Duodenal mucosa (tissue), 2 donors: ENCODE data around the gene DNAJC4.

ENCODE experiments used
- H3K27ac ChIP-seq: one replicate; pipeline ENCODE4 v1.7.0; 2013; ENCODE audit warnings: low read depth, low read length
- H3K27me3 ChIP-seq, 2 donors: one replicate each; pipeline ENCODE4 v1.7.0; 2013; ENCODE audit warnings: low read length in 2 of 2, control low read depth in 1 of 2; ENCODE audit not compliant: insufficient read depth in 2 of 2, control insufficient read depth in 1 of 2
- H3K36me3 ChIP-seq, 2 donors: one replicate each; pipeline ENCODE4 v1.7.0; 2013; ENCODE audit warnings: low read length in 2 of 2, control low read depth in 1 of 2; ENCODE audit not compliant: insufficient read depth in 2 of 2, control insufficient read depth in 1 of 2
- H3K4me1 ChIP-seq, 2 donors: one replicate each; pipeline ENCODE4 v1.7.0; 2013; ENCODE audit warnings: low read length in 2 of 2, control low read depth in 1 of 2; ENCODE audit not compliant: insufficient read depth in 2 of 2, control insufficient read depth in 1 of 2
- H3K4me3 ChIP-seq, 2 donors: one replicate each; pipeline ENCODE4 v1.7.0; 2013; ENCODE audit warnings: low read length in 2 of 2, low read depth in 1 of 2
- H3K9ac ChIP-seq, 2 donors: one replicate each; pipeline ENCODE4 v1.7.0; 2013; ENCODE audit warnings: low read length in 2 of 2, low read depth in 1 of 2
- H3K9me3 ChIP-seq, 2 donors: one replicate each; pipeline ENCODE4 v1.7.0; 2013; ENCODE audit warnings: low read length in 2 of 2, control low read depth in 1 of 2; ENCODE audit not compliant: control insufficient read depth in 1 of 2

The DNAJC4 gene

GRCh38 chr11:64229090-64229743 lies 1.1 kb upstream of the DNAJC4 start:
- Histone ChIP-seq H3K9me3 (no peaks in the 10 kb centered on the region), H3K4me3 (peak overlapping the region; percentile 83 to 86), H3K4me1 (peaks cover 44 to 66% of the 10 kb centered on the region in 2 donors), H3K9ac (peak overlapping the region; percentile 66 to 90), H3K36me3 (peaks cover 0 to 2% of the 10 kb centered on the region in 2 donors), H3K27ac (no peak overlapping the region), H3K27me3 (no peaks in the 10 kb centered on the region)

- no peaks in the 10 kb centered on the region for H3K27me3 ChIP-seq
- H3K4me1 ChIP-seq = peaks cover 43 to 62% of the 10 kb centered on the region in 2 donors
- H3K9ac ChIP-seq = peak overlapping the region; percentile 66 to 90
- H3K36me3 ChIP-seq = no peaks in the 10 kb centered on the region
- no peaks in the 10 kb centered on the region for H3K9me3 ChIP-seq
- peak overlapping the region; percentile 84 for H3K27ac ChIP-seq
- H3K4me3 ChIP-seq = peak overlapping the region; percentile 83 to 86
These were observed 591 bp upstream of the DNAJC4 start for GRCh38 chr11:64229744-64230170.

- Histone ChIP-seq H3K4me1 (peaks cover 46 to 61% of the 10 kb centered on the region in 2 donors), H3K27ac (peak overlapping the region; percentile 84), H3K9me3 (no peaks in the 10 kb centered on the region), H3K4me3 (peak overlapping the region; percentile 83 to 86), H3K9ac (peak overlapping the region; percentile 90 to 92), H3K27me3 (no peaks in the 10 kb centered on the region), H3K36me3 (no peaks in the 10 kb centered on the region)
These were observed 627 bp downstream of the DNAJC4 start for GRCh38 chr11:64230985-64231365.

GRCh38 chr11:64231546-64231945 lies 1.2 kb downstream of the DNAJC4 start:
- H3K27ac ChIP-seq = no peak overlapping the region
- H3K36me3 ChIP-seq = no peaks in the 10 kb centered on the region
- H3K9me3 ChIP-seq = no peaks in the 10 kb centered on the region
- peaks cover 46 to 58% of the 10 kb centered on the region in 2 donors for H3K4me1 ChIP-seq
- no peak overlapping the region for H3K9ac ChIP-seq
- no peaks in the 10 kb centered on the region for H3K27me3 ChIP-seq
- no peak overlapping the region for H3K4me3 ChIP-seq

- Histone ChIP-seq H3K27me3 (no peaks in the 10 kb centered on the region), H3K4me3 (no peak overlapping the region), H3K4me1 (peaks cover 46 to 50% of the 10 kb centered on the region in 2 donors), H3K9me3 (no peaks in the 10 kb centered on the region), H3K9ac (no peak overlapping the region), H3K36me3 (no peaks in the 10 kb centered on the region), H3K27ac (no peak overlapping the region)
These were observed 2.0 kb downstream of the DNAJC4 start for GRCh38 chr11:64232182-64232966.

- no peak overlapping the region for H3K9ac ChIP-seq
- peaks cover 0 to 3% of the 10 kb centered on the region in 2 donors for H3K36me3 ChIP-seq
- H3K4me1 ChIP-seq = peaks cover 49 to 54% of the 10 kb centered on the region in 2 donors
- H3K4me3 ChIP-seq = no peak overlapping the region
- H3K9me3 ChIP-seq = no peaks in the 10 kb centered on the region
- no peaks in the 10 kb centered on the region for H3K27me3 ChIP-seq
- H3K27ac ChIP-seq = no peak overlapping the region
These were observed 2.6 kb downstream of the DNAJC4 start for GRCh38 chr11:64232967-64233315.

GRCh38 chr11:64233913-64234586 lies 3.7 kb downstream of the DNAJC4 start, which contains the start of gene VEGFB:
TSS of gene VEGFB (plus strand) at chr11:64234584. CDS start at chr11:64234834, 250 bp downstream.
- H3K9ac ChIP-seq = peak within 1 kb of the TSS; percentile 66 to 75
- H3K4me1 ChIP-seq = peaks cover 58 to 59% of the 10 kb centered on the region in 2 donors
- no peaks in the 10 kb centered on the region for H3K9me3 ChIP-seq
- peak within 1 kb of the TSS; percentile 62 for H3K27ac ChIP-seq
- no peaks in the 10 kb centered on the region for H3K27me3 ChIP-seq
- peaks cover 0 to 5% of the 10 kb centered on the region in 2 donors for H3K36me3 ChIP-seq
- H3K4me3 ChIP-seq = peak within 1 kb of the TSS; percentile 61 to 82

- Histone ChIP-seq H3K36me3 (peaks cover 0 to 5% of the 10 kb centered on the region in 2 donors), H3K9me3 (no peaks in the 10 kb centered on the region), H3K9ac (peak overlapping the region; percentile 25 to 31), H3K4me1 (peaks cover 57% of the 10 kb centered on the region in 2 donors), H3K4me3 (peak overlapping the region; percentile 59 to 82), H3K27ac (peak overlapping the region; percentile 62), H3K27me3 (no peaks in the 10 kb centered on the region)
These were observed 4.5 kb downstream of the DNAJC4 start for GRCh38 chr11:64234647-64235379.

- peaks cover 61 to 62% of the 10 kb centered on the region in 2 donors for H3K4me1 ChIP-seq
- H3K36me3 ChIP-seq = peaks cover 0 to 5% of the 10 kb centered on the region in 2 donors
- peak overlapping the region; percentile 25 to 31 for H3K9ac ChIP-seq
- H3K27ac ChIP-seq = no peak overlapping the region
- no peaks in the 10 kb centered on the region for H3K27me3 ChIP-seq
- peak overlapping the region; percentile 59 to 82 for H3K4me3 ChIP-seq
- no peaks in the 10 kb centered on the region for H3K9me3 ChIP-seq
These were observed 5.3 kb downstream of the DNAJC4 start for GRCh38 chr11:64235437-64236161.
